ENCODE data around the gene FOXL1.

Gene FOXL1

DNA sequence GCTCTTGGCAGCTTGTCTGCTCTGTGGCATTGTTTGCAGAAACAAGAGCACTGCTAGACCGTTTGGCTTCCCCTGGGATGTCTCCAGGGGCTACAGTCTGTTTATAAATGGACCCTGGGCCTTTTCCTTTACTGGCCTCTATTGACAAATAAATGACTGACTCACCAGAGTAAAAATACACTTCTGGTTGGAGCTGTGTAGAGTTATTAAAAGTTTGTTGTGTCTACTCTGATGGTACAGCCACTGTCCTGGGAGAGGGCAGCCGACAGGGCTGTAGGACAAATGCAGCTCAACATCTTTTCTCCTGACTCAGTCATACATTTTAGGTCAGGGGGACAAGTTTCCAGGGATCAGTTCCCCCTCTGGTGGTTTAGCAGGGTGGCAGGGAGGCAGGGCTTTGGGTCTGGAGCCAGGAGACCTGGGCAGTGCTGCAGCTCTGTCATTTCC is 30.0 kb downstream of the FOXL1 start:
- no peaks in the 10 kb centered on the region for H3K9me3 ChIP-seq (ENCODE audit: control insufficient read depth, insufficient read depth, low read length)
- no peaks in the 10 kb centered on the region for H3K36me3 ChIP-seq (ENCODE audit: control insufficient read depth, low read length)
- H3K4me2 ChIP-seq (ENCODE audit: low read length) = no peak overlapping the region
- H3K27ac ChIP-seq (ENCODE audit: low read depth, low read length) = no peak overlapping the region
- no peaks in the 10 kb centered on the region for H3K4me1 ChIP-seq (ENCODE audit: control insufficient read depth, low read length)
- H3K9me2 ChIP-seq (replicated peaks; ENCODE audit: control insufficient read depth, low read length) = no peaks in the 10 kb centered on the region
- no peaks in the 10 kb centered on the region for H3F3A ChIP-seq (ENCODE audit: control insufficient read depth, insufficient read depth)
- TF ChIP-seq EZH2phosphoT487 (IDR thresholded peaks at IDR 0.05; ENCODE audit: borderline replicate concordance, low read length) = no peak
- TF ChIP-seq, protein P1, sequence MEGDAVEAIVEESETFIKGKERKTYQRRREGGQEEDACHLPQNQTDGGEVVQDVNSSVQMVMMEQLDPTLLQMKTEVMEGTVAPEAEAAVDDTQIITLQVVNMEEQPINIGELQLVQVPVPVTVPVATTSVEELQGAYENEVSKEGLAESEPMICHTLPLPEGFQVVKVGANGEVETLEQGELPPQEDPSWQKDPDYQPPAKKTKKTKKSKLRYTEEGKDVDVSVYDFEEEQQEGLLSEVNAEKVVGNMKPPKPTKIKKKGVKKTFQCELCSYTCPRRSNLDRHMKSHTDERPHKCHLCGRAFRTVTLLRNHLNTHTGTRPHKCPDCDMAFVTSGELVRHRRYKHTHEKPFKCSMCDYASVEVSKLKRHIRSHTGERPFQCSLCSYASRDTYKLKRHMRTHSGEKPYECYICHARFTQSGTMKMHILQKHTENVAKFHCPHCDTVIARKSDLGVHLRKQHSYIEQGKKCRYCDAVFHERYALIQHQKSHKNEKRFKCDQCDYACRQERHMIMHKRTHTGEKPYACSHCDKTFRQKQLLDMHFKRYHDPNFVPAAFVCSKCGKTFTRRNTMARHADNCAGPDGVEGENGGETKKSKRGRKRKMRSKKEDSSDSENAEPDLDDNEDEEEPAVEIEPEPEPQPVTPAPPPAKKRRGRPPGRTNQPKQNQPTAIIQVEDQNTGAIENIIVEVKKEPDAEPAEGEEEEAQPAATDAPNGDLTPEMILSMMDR (IDR thresholded peaks at IDR 0.05; ENCODE audit: low read depth, low read length, poor library complexity, severe bottlenecking) = no peak
- no peaks in the 10 kb centered on the region for H3K27me3 ChIP-seq (ENCODE audit: control insufficient read depth, low read length)
- no peaks in the 10 kb centered on the region for H4K20me1 ChIP-seq (ENCODE audit: control insufficient read depth, insufficient read depth, low read depth, low read length)
- H3K79me2 ChIP-seq (ENCODE audit: control insufficient read depth, low read length) = no peaks in the 10 kb centered on the region
- no peak overlapping the region for H3K4me3 ChIP-seq (ENCODE audit: low read length)

DNA sequence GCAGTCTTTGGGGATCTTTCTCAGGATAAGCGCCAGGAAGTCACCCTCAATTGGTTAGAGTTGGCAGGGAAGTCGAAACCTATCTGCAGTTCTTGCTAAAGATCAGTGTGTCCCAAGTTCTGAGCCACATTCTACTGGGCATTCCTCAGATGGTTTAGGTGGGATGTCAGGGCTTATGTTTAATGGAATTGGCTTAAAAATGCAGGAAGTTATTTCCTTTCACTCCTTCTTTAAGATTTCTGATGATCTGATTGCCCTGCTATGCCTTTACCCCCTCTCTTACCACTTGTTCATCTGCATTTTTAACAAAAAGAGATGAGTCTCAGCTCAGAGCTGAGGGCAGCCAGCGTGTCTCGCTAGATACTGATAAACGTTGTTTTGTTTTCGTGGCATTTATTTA is 30.8 kb downstream of the FOXL1 start:
- Histone ChIP-seq H3K9me2 (replicated peaks; ENCODE audit: control insufficient read depth, low read length) (no peaks in the 10 kb centered on the region), H3K4me1 (ENCODE audit: control insufficient read depth, low read length) (no peaks in the 10 kb centered on the region), H3K79me2 (ENCODE audit: control insufficient read depth, low read length) (no peaks in the 10 kb centered on the region), H3K9me3 (ENCODE audit: control insufficient read depth, insufficient read depth, low read length) (no peaks in the 10 kb centered on the region), H3K27me3 (ENCODE audit: control insufficient read depth, low read length) (no peaks in the 10 kb centered on the region), H3F3A (ENCODE audit: control insufficient read depth, insufficient read depth) (no peaks in the 10 kb centered on the region), H3K4me3 (ENCODE audit: low read length) (no peak overlapping the region), H4K20me1 (ENCODE audit: control insufficient read depth, insufficient read depth, low read depth, low read length) (no peaks in the 10 kb centered on the region), H3K27ac (ENCODE audit: low read depth, low read length) (no peak overlapping the region), H3K4me2 (ENCODE audit: low read length) (no peak overlapping the region), H3K36me3 (ENCODE audit: control insufficient read depth, low read length) (no peaks in the 10 kb centered on the region)
- no peak for TF ChIP-seq EZH2phosphoT487 (IDR thresholded peaks at IDR 0.05; ENCODE audit: borderline replicate concordance, low read length)
- TF ChIP-seq, protein P1 (IDR thresholded peaks at IDR 0.05; ENCODE audit: low read depth, low read length, poor library complexity, severe bottlenecking) = no peak

DNA sequence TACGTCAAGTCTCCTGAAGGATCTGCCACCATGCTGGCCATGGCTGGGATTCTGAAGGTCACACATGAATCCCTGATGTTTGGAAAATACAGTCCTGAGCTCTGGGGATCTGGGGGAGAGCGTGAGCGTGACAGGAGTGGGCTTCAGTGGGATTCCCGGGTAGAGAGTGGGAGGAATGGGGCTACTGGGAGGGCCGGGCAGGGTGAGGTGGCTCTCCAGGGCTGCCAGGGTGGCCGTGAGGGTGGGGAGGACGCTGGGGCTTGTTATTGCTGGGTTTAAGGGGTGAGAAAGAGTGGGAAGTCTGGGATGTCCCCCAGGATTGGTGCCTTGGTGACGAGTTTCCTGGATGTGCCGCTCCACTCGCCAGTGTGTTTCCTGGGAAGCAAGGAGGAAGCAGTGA is 31.3 kb downstream of the FOXL1 start:
- TF ChIP-seq, protein P1 (IDR thresholded peaks at IDR 0.05; ENCODE audit: low read depth, low read length, poor library complexity, severe bottlenecking) = no peak
- TF ChIP-seq EZH2phosphoT487 (IDR thresholded peaks at IDR 0.05; ENCODE audit: borderline replicate concordance, low read length) = no peak
- Histone ChIP-seq H3K9me3 (ENCODE audit: control insufficient read depth, insufficient read depth, low read length) (no peaks in the 10 kb centered on the region), H3K4me1 (ENCODE audit: control insufficient read depth, low read length) (no peaks in the 10 kb centered on the region), H3K27ac (ENCODE audit: low read depth, low read length) (no peak overlapping the region), H3K27me3 (ENCODE audit: control insufficient read depth, low read length) (no peaks in the 10 kb centered on the region), H3K4me3 (ENCODE audit: low read length) (no peak overlapping the region), H3K36me3 (ENCODE audit: control insufficient read depth, low read length) (no peaks in the 10 kb centered on the region), H3K79me2 (ENCODE audit: control insufficient read depth, low read length) (no peaks in the 10 kb centered on the region), H3K9me2 (replicated peaks; ENCODE audit: control insufficient read depth, low read length) (no peaks in the 10 kb centered on the region), H4K20me1 (ENCODE audit: control insufficient read depth, insufficient read depth, low read depth, low read length) (no peaks in the 10 kb centered on the region), H3K4me2 (ENCODE audit: low read length) (no peak overlapping the region), H3F3A (ENCODE audit: control insufficient read depth, insufficient read depth) (no peaks in the 10 kb centered on the region)
